Progenitor cell of endocrine pancreas (in vitro differentiated cells): ENCODE results near the gene SSTR3. TPM values are rescaled to one million over a fixed set of nuclear protein-coding genes. Genes with fewer than 3 reads are reported as not detected.
A peak's percentile ranks its signal among the peaks of the same experiment; 100 is the strongest.

Experiments used
- DNase-seq: peaks from one replicate; pipeline ENCODE4 v3.0.0; 2021; ENCODE audit warnings: low spot score; ENCODE audit not compliant: unreplicated experiment
- H3K27ac Mint-ChIP-seq: 2 replicates; pipeline ENCODE4 v1.8.0; 2021; ENCODE audit warnings: mild to moderate bottlenecking, moderate library complexity, mixed read lengths
- H3K27me3 Mint-ChIP-seq: 2 replicates; pipeline ENCODE4 v1.8.0; 2021; ENCODE audit warnings: mixed read lengths
- H3K36me3 Mint-ChIP-seq: 2 replicates; pipeline ENCODE4 v1.8.0; 2022; ENCODE audit warnings: mixed read lengths; ENCODE audit not compliant: insufficient read depth
- H3K4me1 Mint-ChIP-seq: 2 replicates; pipeline ENCODE4 v1.8.0; 2021; ENCODE audit warnings: low read depth, mixed read lengths
- H3K4me3 Mint-ChIP-seq: 2 replicates; pipeline ENCODE4 v1.8.0; 2021; ENCODE audit warnings: low read depth, mild to moderate bottlenecking, moderate library complexity, mixed read lengths
- H3K9me3 Mint-ChIP-seq: 2 replicates; pipeline ENCODE4 v1.8.0; 2021; ENCODE audit warnings: low read depth, mixed read lengths
- total RNA-seq: library from RNA; stranded (reverse); gene quantifications from 2 replicates; pipeline ENCODE4 v1.2.1, GENCODE V29; 2021
- TF ChIP-seq, protein P1 (sequence below): fragments of 200-600 bp; sonication (generic); IDR thresholded peaks from one replicate; pipeline ENCODE4 v1.5.0; 2021; ENCODE audit warnings: antibody characterized with exemption, mild to moderate bottlenecking; ENCODE audit not compliant: unreplicated experiment

The SSTR3 gene
- total RNA-seq, 1 donor from 2014 or later = 1.9 TPM

DNA sequence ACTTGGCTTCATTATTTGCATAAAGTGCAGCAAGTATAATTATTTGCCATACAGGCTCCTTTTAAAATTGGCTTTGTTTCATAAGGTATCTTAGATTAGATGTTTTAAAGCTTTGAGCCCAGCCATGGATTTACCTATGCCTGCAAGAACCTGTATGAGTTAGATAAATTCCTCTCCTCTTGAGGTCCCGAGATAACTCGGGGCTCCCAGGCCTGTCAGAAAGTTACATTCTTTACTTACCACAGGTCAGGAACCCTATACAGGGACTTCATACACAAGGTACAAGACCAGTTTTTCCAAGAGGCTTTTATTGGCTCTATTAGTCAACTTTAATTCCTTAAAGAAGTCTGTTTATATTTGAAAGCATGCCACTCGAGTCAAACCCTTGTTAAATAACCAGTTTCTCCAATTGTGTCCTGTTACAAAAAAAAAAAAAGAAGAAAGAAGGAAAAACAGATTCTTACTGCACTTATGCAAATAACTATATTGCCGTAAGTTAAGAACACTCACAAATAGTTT lies 22.0 kb downstream of the SSTR3 start:
- Mint-ChIP-seq H3K4me1 (peaks cover 40% of the 10 kb centered on the region), H3K4me3 (no peak overlapping the region), H3K36me3 (peaks cover 12% of the 10 kb centered on the region), H3K27ac (no peak overlapping the region), H3K9me3 (peaks cover 18% of the 10 kb centered on the region), H3K27me3 (peaks cover 2% of the 10 kb centered on the region)
- TF ChIP-seq, protein P1, sequence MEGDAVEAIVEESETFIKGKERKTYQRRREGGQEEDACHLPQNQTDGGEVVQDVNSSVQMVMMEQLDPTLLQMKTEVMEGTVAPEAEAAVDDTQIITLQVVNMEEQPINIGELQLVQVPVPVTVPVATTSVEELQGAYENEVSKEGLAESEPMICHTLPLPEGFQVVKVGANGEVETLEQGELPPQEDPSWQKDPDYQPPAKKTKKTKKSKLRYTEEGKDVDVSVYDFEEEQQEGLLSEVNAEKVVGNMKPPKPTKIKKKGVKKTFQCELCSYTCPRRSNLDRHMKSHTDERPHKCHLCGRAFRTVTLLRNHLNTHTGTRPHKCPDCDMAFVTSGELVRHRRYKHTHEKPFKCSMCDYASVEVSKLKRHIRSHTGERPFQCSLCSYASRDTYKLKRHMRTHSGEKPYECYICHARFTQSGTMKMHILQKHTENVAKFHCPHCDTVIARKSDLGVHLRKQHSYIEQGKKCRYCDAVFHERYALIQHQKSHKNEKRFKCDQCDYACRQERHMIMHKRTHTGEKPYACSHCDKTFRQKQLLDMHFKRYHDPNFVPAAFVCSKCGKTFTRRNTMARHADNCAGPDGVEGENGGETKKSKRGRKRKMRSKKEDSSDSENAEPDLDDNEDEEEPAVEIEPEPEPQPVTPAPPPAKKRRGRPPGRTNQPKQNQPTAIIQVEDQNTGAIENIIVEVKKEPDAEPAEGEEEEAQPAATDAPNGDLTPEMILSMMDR = no peak
- DNase-seq = no peak

DNA sequence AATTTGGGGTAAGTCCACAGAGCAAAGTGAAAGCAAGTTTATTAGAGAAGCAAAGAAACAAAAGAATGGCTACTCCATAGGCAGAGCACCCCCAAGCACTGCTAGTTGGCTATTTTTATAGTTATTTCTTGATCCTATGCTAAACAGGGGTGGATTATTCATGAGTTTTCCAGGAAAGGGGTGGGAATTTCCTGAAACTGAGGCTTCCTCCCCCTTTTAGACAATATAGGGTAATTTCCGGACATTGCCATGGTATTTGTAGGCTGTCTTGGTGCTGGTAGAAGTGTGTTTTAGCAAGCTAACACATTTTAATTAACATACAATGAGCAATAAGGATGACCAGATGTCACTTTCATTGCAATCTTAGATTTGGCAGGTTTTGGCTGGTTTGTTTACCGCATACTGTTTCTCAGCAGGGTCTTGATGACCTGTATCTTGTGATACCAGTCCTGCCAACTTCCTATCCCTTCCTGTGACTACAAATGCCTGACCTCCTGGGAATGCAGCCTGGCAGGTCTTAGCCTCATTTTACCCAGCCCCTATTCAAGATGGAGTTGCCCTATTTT lies 23.3 kb downstream of the SSTR3 start:
- Mint-ChIP-seq H3K9me3 (peaks cover 14% of the 10 kb centered on the region), H3K4me3 (peak overlapping the region; percentile 29), H3K27me3 (peaks cover 2% of the 10 kb centered on the region), H3K4me1 (peaks cover 35% of the 10 kb centered on the region), H3K36me3 (peaks cover 6% of the 10 kb centered on the region), H3K27ac (peak overlapping the region; percentile 76)
- DNase-seq = no peak
- TF ChIP-seq, protein P1 = no peak

DNA sequence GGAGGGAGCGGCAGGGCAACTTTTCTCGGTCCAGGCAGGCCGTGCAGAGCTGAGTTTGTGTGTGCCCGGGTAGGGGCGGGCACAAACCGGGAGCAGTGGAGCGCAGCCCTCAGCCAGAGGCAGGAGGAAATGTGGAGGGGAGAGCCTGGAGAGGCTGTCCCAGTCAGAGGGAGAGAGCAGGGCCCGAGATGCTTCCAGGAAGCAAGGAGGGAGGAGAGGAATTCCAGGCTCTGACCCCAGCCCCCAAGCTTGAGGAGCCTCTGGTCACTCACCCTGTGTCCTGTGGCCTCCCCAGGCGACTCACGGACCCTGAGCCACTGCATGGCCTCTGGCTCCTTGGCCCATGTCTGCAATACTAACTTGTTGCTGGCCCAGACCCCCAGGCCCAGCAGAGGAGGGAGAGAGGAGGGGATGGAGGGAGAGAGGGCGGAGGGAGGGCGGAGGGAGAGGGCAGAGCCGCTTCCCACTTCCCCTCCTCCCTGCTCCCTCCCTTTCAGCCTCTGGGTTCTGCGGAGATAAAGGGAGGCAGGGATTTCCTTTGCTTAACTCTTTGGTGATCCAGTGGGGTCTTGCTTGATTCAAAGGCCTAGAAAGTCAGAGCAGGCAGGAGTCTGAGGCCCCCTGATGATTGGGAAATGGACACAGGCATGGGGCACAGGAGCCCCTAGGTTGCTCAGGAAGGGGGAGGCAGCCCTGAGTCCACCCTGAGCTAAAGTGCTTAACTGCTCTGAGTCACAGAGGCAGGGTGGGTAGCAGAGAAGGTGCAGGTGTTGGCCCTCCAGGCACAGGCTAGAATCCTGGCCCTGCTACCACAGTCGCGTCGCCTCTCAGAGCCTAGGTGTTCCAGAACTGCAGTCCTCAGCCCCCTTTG lies 24.2 kb downstream of the SSTR3 start, which contains the start of gene C1QTNF6:
C1QTNF6 (minus strand) TSS at position 357 of the 871 bp plus-strand sequence; CDS start at position 323, 34 bp downstream.
- Mint-ChIP-seq H3K27ac (peak within 1 kb of the TSS; percentile 76), H3K9me3 (peaks cover 11% of the 10 kb centered on the region), H3K4me3 (peak within 1 kb of the TSS; percentile 65), H3K27me3 (peaks cover 2% of the 10 kb centered on the region), H3K36me3 (peaks cover 6% of the 10 kb centered on the region), H3K4me1 (peaks cover 35% of the 10 kb centered on the region)
- DNase-seq = no peak
- TF ChIP-seq, protein P1 = no peak

DNA sequence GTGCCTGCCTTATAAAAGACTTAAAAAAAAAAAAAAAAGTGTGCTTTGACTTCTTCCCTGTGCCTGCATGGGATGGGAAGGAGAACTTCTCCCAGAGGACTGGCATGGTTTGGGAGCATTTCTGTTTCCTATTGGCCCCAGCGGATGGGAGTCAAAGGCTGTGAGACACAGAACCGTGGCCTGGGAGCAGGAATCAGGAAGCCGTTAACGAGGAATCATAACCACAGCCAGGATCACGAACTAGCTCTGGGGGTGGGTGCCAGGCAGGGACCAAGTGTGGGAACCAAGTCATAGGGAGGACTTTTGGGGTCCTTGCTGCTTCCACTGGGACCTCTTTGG lies 24.8 kb downstream of the SSTR3 start:
- peak overlapping the region; percentile 65 for H3K4me3 Mint-ChIP-seq
- peaks cover 2% of the 10 kb centered on the region for H3K27me3 Mint-ChIP-seq
- peaks cover 9% of the 10 kb centered on the region for H3K9me3 Mint-ChIP-seq
- peaks cover 4% of the 10 kb centered on the region for H3K36me3 Mint-ChIP-seq
- no peak for DNase-seq
- TF ChIP-seq, protein P1 = no peak
- H3K27ac Mint-ChIP-seq = no peak overlapping the region
- H3K4me1 Mint-ChIP-seq = peaks cover 35% of the 10 kb centered on the region

DNA sequence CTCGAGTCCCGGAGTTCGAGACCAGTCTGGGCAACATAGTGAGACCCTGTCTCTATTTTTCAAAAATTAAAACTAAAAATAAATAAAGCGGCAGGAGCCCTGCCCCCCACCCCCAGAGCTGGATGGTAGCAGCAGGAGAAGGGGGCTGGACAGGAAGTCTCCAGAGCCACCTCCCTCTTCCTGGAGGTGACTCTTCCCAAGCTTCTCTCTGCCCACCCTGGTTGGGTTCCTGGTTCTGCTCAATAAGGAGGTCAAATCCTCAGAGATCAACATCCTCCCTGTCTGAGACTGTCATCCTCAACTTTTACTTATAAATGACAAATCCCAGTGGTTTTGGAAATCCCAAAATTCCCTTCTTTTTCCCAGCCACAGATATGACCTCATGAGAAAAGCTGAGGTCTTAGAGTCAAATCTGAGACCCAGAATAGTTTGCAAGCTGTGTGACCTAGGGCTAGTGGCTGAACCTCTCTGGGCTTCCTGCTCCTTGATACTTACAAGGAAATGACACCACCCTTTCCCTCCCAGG lies 25.2 kb downstream of the SSTR3 start:
- Mint-ChIP-seq H3K4me3 (no peak overlapping the region), H3K4me1 (peaks cover 35% of the 10 kb centered on the region), H3K27me3 (peaks cover 2% of the 10 kb centered on the region), H3K36me3 (peaks cover 4% of the 10 kb centered on the region), H3K27ac (no peak overlapping the region), H3K9me3 (peaks cover 6% of the 10 kb centered on the region)
- TF ChIP-seq, protein P1 = no peak
- no peak for DNase-seq
